Measurements from ENCODE around the gene PEX26.

The PEX26 gene

DNA sequence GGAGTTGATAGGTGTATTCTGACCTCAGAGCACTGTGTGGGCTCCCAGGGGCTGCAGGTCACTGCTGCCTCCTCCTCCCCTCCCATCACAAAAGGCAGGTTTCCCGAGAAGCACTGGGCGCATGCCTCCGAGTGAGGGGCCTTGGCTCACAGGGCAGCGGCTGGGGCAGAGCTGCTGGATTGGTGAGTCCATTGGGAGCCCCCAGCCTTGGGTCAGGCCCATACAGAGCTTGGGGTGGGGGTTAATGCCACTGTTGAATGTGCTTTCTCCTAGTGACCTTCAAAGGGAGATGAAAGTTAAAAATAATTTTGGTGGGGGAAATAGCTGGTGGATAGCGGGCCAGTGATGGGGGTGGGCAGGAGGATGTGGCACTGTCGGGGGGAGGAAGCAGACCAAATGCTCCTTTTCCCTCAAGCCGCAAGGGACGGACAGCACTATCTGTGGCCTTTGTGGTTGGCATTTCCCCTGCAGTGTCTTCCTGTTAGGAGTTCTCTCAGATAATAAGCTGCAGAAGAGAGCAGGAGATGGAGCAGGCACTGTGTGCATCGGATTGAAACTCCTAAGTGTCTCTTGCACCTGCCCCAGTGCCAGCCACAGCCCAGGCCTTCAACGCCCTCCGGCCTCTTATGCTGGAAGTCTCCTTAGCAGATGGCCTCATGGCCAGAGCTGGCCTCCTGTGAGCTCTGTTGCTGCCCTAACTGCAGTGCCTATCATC, 36.0 kb downstream of the PEX26 start:
- TF ChIP-seq, protein P1, sequence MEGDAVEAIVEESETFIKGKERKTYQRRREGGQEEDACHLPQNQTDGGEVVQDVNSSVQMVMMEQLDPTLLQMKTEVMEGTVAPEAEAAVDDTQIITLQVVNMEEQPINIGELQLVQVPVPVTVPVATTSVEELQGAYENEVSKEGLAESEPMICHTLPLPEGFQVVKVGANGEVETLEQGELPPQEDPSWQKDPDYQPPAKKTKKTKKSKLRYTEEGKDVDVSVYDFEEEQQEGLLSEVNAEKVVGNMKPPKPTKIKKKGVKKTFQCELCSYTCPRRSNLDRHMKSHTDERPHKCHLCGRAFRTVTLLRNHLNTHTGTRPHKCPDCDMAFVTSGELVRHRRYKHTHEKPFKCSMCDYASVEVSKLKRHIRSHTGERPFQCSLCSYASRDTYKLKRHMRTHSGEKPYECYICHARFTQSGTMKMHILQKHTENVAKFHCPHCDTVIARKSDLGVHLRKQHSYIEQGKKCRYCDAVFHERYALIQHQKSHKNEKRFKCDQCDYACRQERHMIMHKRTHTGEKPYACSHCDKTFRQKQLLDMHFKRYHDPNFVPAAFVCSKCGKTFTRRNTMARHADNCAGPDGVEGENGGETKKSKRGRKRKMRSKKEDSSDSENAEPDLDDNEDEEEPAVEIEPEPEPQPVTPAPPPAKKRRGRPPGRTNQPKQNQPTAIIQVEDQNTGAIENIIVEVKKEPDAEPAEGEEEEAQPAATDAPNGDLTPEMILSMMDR (IDR thresholded peaks at IDR 0.05; ENCODE audit: insufficient read depth, low read length, poor library complexity, severe bottlenecking): no peak
- Histone ChIP-seq H3K4me3 (replicated peaks; ENCODE audit: low read depth, low read length) (no peak overlapping the region), H3K27me3 (replicated peaks; ENCODE audit: control insufficient read depth, insufficient read depth, low read length) (no peaks in the 10 kb centered on the region), H3K36me3 (ENCODE audit: control insufficient read depth, insufficient read depth, low read length) (no peaks in the 10 kb centered on the region)
- DNase-seq (ENCODE audit: extremely low read depth, insufficient read length): no peak

- TF ChIP-seq, protein P1 (IDR thresholded peaks at IDR 0.05; ENCODE audit: insufficient read depth, low read length, poor library complexity, severe bottlenecking): no peak
- no peak for DNase-seq (ENCODE audit: extremely low read depth, insufficient read length)
- H3K27me3 ChIP-seq (replicated peaks; ENCODE audit: control insufficient read depth, insufficient read depth, low read length): no peaks in the 10 kb centered on the region
- no peak overlapping the region for H3K4me3 ChIP-seq (replicated peaks; ENCODE audit: low read depth, low read length)
- H3K36me3 ChIP-seq (ENCODE audit: control insufficient read depth, insufficient read depth, low read length): no peaks in the 10 kb centered on the region
Measured at GRCh38 chr22:18114495-18114894, 36.7 kb downstream of the PEX26 start.

- TF ChIP-seq, protein P1 (IDR thresholded peaks at IDR 0.05; ENCODE audit: insufficient read depth, low read length, poor library complexity, severe bottlenecking): no peak
- DNase-seq (ENCODE audit: extremely low read depth, insufficient read length): no peak
Measured at GRCh38 chr22:18114976-18115652, 37.3 kb downstream of the PEX26 start.

GRCh38 chr22:18115906-18116371, 38.1 kb downstream of the PEX26 start:
- TF ChIP-seq, protein P1 (IDR thresholded peaks at IDR 0.05; ENCODE audit: insufficient read depth, low read length, poor library complexity, severe bottlenecking): no peak
- H3K36me3 ChIP-seq (ENCODE audit: control insufficient read depth, insufficient read depth, low read length): no peaks in the 10 kb centered on the region
- H3K4me3 ChIP-seq (replicated peaks; ENCODE audit: low read depth, low read length): no peak overlapping the region
- DNase-seq (ENCODE audit: extremely low read depth, insufficient read length): no peak
- H3K27me3 ChIP-seq (replicated peaks; ENCODE audit: control insufficient read depth, insufficient read depth, low read length): no peaks in the 10 kb centered on the region

More at GRCh38 chr22:18114976-18115652, 37.3 kb downstream of the PEX26 start:
- Histone ChIP-seq H3K27me3 (replicated peaks; ENCODE audit: control insufficient read depth, insufficient read depth, low read length) (no peaks in the 10 kb centered on the region), H3K36me3 (ENCODE audit: control insufficient read depth, insufficient read depth, low read length) (no peaks in the 10 kb centered on the region), H3K4me3 (replicated peaks; ENCODE audit: low read depth, low read length) (no peak overlapping the region)

- TF ChIP-seq, protein P1 (IDR thresholded peaks at IDR 0.05; ENCODE audit: insufficient read depth, low read length, poor library complexity, severe bottlenecking): no peak
- H3K27me3 ChIP-seq (replicated peaks; ENCODE audit: control insufficient read depth, insufficient read depth, low read length): no peaks in the 10 kb centered on the region
- H3K4me3 ChIP-seq (replicated peaks; ENCODE audit: low read depth, low read length): no peak overlapping the region
Measured at GRCh38 chr22:18116634-18117033, 38.8 kb downstream of the PEX26 start.

More at GRCh38 chr22:18116634-18117033, 38.8 kb downstream of the PEX26 start:
- H3K36me3 ChIP-seq (ENCODE audit: control insufficient read depth, insufficient read depth, low read length): no peaks in the 10 kb centered on the region
- DNase-seq (ENCODE audit: extremely low read depth, insufficient read length): no peak

Measured in GM06990 (cell line).